Hepatocyte (in vitro differentiated cells): ENCODE results near the gene SLC23A3.

Experiments
- CTCF ChIP-seq: fragments of 200-600 bp; sonication (generic); IDR thresholded peaks from 2 replicates; pipeline ENCODE4 v1.5.1; 2016; ENCODE audit warnings: antibody characterized with exemption, mild to moderate bottlenecking; ENCODE audit not compliant: poor library complexity
- EZH2 ChIP-seq: fragments of 200-600 bp; sonication (generic); IDR thresholded peaks from 2 replicates; pipeline ENCODE4 v1.6.1; 2016; ENCODE audit warnings: antibody characterized with exemption, mild to moderate bottlenecking, borderline replicate concordance
- EZH2phosphoT487 ChIP-seq: fragments of 200-600 bp; sonication (generic); IDR thresholded peaks from one replicate; pipeline ENCODE4 v1.6.1; 2018; ENCODE audit warnings: antibody characterized with exemption, mild to moderate bottlenecking, low read depth, moderate library complexity; ENCODE audit not compliant: unreplicated experiment, severe bottlenecking

- no peak for TF ChIP-seq CTCF
- no peak for TF ChIP-seq EZH2phosphoT487
- TF ChIP-seq EZH2, result no peak
These were observed 17.1 kb upstream of the SLC23A3 start for GRCh38 chr2:219186754-219187456.
